CD14-positive monocyte (primary cell): Measurements from ENCODE around the gene DNTT. TPM values are rescaled to one million over a fixed set of nuclear protein-coding genes. Genes with fewer than 3 reads are reported as not detected.

Experiments
- DNase-seq, 3 donors: peaks; one replicate each; pipeline ENCODE4 v3.0.0-alpha.2; 2011 to 2022
- H2AFZ ChIP-seq: 2 replicates; pipeline ENCODE4 v1.6.0; 2012; ENCODE audit warnings: mild to moderate bottlenecking, low read depth, low read length, inconsistent platforms; ENCODE audit not compliant: insufficient read depth, poor library complexity, severe bottlenecking
- H3K27ac ChIP-seq, 2 donors: 1 replicate in 1 of 2; 2 replicates in 1 of 2; pipeline ENCODE4 v1.5.1; 2012 to 2013; ENCODE audit warnings: low read length in 2 of 2, control low read depth in 1 of 2, inconsistent platforms in 1 of 2, low read depth in 1 of 2, mild to moderate bottlenecking in 1 of 2
- H3K27me3 ChIP-seq, 2 donors: one replicate each; pipeline versions ENCODE4 v1.6.0 to v1.6.1; 2011 to 2013; ENCODE audit warnings: low read length in 2 of 2; ENCODE audit not compliant: control insufficient read depth in 2 of 2, insufficient read depth in 2 of 2
- H3K36me3 ChIP-seq, 2 donors: replicated peaks in 1 of 2; 1 replicate in 1 of 2; 2 replicates in 1 of 2; pipeline versions ENCODE4 v1.5.1 to v1.6.1; 2012 to 2013; ENCODE audit warnings: low read length in 2 of 2, control low read depth in 1 of 2, inconsistent platforms in 1 of 2, mild to moderate bottlenecking in 1 of 2; ENCODE audit not compliant: insufficient read depth in 2 of 2, control insufficient read depth in 1 of 2
- H3K4me1 ChIP-seq, 2 donors: 1 replicate in 1 of 2; 2 replicates in 1 of 2; pipeline versions ENCODE4 v1.5.1 to v1.6.1; 2012 to 2013; ENCODE audit warnings: low read length in 2 of 2, control low read depth in 1 of 2, inconsistent platforms in 1 of 2, mild to moderate bottlenecking in 1 of 2, moderate library complexity in 1 of 2; ENCODE audit not compliant: insufficient read depth in 2 of 2, control insufficient read depth in 1 of 2
- H3K4me2 ChIP-seq: replicated peaks from 2 replicates; pipeline ENCODE3; 2012; ENCODE audit warnings: low read length, moderate library complexity, mild to moderate bottlenecking; ENCODE audit not compliant: poor library complexity, severe bottlenecking; ENCODE audit errors: extremely low read depth
- H3K4me3 ChIP-seq, 3 experiments: fragments of 200-600 bp in 1 of 3; sonication (generic) in 1 of 3; replicated peaks in 1 of 3; 1 replicate in 2 of 3; 2 replicates in 1 of 3; pipeline ENCODE4 v1.5.1; 2011 to 2013; ENCODE audit warnings: low read length in 3 of 3, mild to moderate bottlenecking in 3 of 3, control low read depth in 2 of 3, low read depth in 2 of 3, inconsistent platforms in 1 of 3, moderate library complexity in 1 of 3
- H3K79me2 ChIP-seq: 2 replicates; pipeline ENCODE4 v1.6.0; 2012; ENCODE audit warnings: mild to moderate bottlenecking, control low read depth, inconsistent platforms, low read length, moderate library complexity; ENCODE audit not compliant: insufficient read depth
- H3K9ac ChIP-seq: 2 replicates; pipeline ENCODE4 v1.6.0; 2017; ENCODE audit warnings: low read length, mild to moderate bottlenecking; ENCODE audit not compliant: insufficient read depth, poor library complexity, severe bottlenecking
- H3K9me3 ChIP-seq, 2 donors: replicated peaks in 1 of 2; 1 replicate in 1 of 2; 2 replicates in 1 of 2; pipeline versions ENCODE4 v1.5.1 to v1.6.1; 2012 to 2013; ENCODE audit warnings: low read length in 2 of 2, control low read depth in 1 of 2; ENCODE audit not compliant: control insufficient read depth in 1 of 2, insufficient read depth in 1 of 2
- H4K20me1 ChIP-seq: 2 replicates; pipeline ENCODE4 v1.6.0; 2012; ENCODE audit warnings: mild to moderate bottlenecking, low read length, control low read depth, moderate library complexity; ENCODE audit not compliant: insufficient read depth
- H3K27ac Mint-ChIP-seq, 7 donors: one replicate each; pipeline ENCODE4 v1.8.0; 2020; ENCODE audit warnings: mild to moderate bottlenecking in 7 of 7, mixed read lengths in 7 of 7, moderate library complexity in 6 of 7, inconsistent platforms in 2 of 7
- H3K27me3 Mint-ChIP-seq, 3 donors: one replicate each; pipeline ENCODE4 v1.8.0; 2021 to 2022; ENCODE audit warnings: low read depth in 3 of 3, mild to moderate bottlenecking in 3 of 3, mixed read lengths in 3 of 3, moderate library complexity in 3 of 3, inconsistent platforms in 1 of 3
- H3K36me3 Mint-ChIP-seq, 2 donors: one replicate each; pipeline ENCODE4 v1.8.0; 2020; ENCODE audit warnings: mixed read lengths in 2 of 2, inconsistent platforms in 1 of 2, mild to moderate bottlenecking in 1 of 2
- H3K4me1 Mint-ChIP-seq: one replicate; pipeline ENCODE4 v1.8.0; 2020; ENCODE audit warnings: mild to moderate bottlenecking, mixed read lengths
- H3K4me3 Mint-ChIP-seq, 2 donors: one replicate each; pipeline ENCODE4 v1.8.0; 2020; ENCODE audit warnings: mild to moderate bottlenecking in 2 of 2, mixed read lengths in 2 of 2, moderate library complexity in 1 of 2
- H3K9me3 Mint-ChIP-seq, 7 donors: one replicate each; pipeline ENCODE4 v1.8.0; 2020 to 2022; ENCODE audit warnings: mixed read lengths in 7 of 7, mild to moderate bottlenecking in 6 of 7, moderate library complexity in 6 of 7, inconsistent platforms in 2 of 7
- CTCF ChIP-seq: fragments of 200-600 bp; IDR thresholded peaks from one replicate; pipeline ENCODE4 v1.8.0; 2022; ENCODE audit warnings: antibody characterized with exemption, mild to moderate bottlenecking
- WGBS: methylation state at CpG from one replicate; pipeline ENCODE4 v1.1.5; 2013; ENCODE audit warnings: missing lambda C conversion rate; ENCODE audit not compliant: insufficient coverage; 5-methylcytosine and 5-hydroxymethylcytosine counted together
- intact Hi-C, 2 donors: fragments of 100-400 bp; cut with micrococcal nuclease; formaldehyde crosslinking; loops; one replicate each; pipeline versions ENCODE4 v1.15.0 to v1.15.1; 2023
- polyA plus RNA-seq, 3 donors: library from polyadenylated mRNA; depleted of rRNA in 1 of 3; unstranded in 2 of 3; stranded (reverse) in 1 of 3; fragments of 300-500 nt in 2 of 3; fragments of >200 nt in 1 of 3; fragmentation: Illumina TruSeq in 2 of 3; gene quantifications; 1 replicate in 2 of 3; 2 replicates in 1 of 3; pipeline ENCODE4 v1.2.3, GENCODE V29; 2012 to 2021

Gene DNTT
- polyA plus RNA-seq, 3 donors, result not detected

- Mint-ChIP-seq H3K4me3 (no peak overlapping the region), H3K27me3 (peaks cover 9 to 14% (median 14%) of the 10 kb centered on the region in 3 donors), H3K9me3 (peaks cover 0 to 7% (median 0%) of the 10 kb centered on the region in 7 donors), H3K36me3 (no peaks in the 10 kb centered on the region), H3K27ac (no peak overlapping the region), H3K4me1 (peaks cover 38% of the 10 kb centered on the region)
- no peak for TF ChIP-seq CTCF
- Histone ChIP-seq H3K27ac (no peak overlapping the region), H3K9me3 (no peaks in the 10 kb centered on the region), H4K20me1 (no peaks in the 10 kb centered on the region), H3K4me1 (peaks cover 34 to 35% of the 10 kb centered on the region in 2 donors), H3K79me2 (no peaks in the 10 kb centered on the region), H3K4me3 (no peak overlapping the region), H3K4me2 (no peak overlapping the region), H2AFZ (no peak overlapping the region), H3K27me3 (peaks cover 0 to 5% of the 10 kb centered on the region in 2 donors), H3K36me3 (no peaks in the 10 kb centered on the region), H3K9ac (no peak overlapping the region)
- DNase-seq, result no peak
- WGBS, result 97% methylated on average over 14 of the region's 15 CpGs
- intact Hi-C loops, result loop anchor here in 1 of 2 donors (5.0 to 10.0 kb wide), 2 partner anchors 134 to 206 kb away; partner anchors contain the start of genes TLL2 and TM9SF3
Observed at GRCh38 chr10:96378741-96379140, 74.5 kb downstream of the DNTT start.

GRCh38 chr10:96379758-96380157 is 75.5 kb downstream of the DNTT start:
- Mint-ChIP-seq H3K27ac (peak overlapping the region in 6 of 7 donors; percentile 35 to 94 (median 86)), H3K4me1 (peaks cover 33% of the 10 kb centered on the region), H3K4me3 (peak overlapping the region in 1 of 2 donors; percentile 15), H3K9me3 (peaks cover 0 to 8% (median 0%) of the 10 kb centered on the region in 7 donors), H3K36me3 (no peaks in the 10 kb centered on the region), H3K27me3 (peaks cover 6 to 9% (median 6%) of the 10 kb centered on the region in 3 donors)
- Histone ChIP-seq H2AFZ (no peak overlapping the region), H3K79me2 (no peaks in the 10 kb centered on the region), H3K9ac (no peak overlapping the region), H3K27ac (peak overlapping the region in 1 of 2 donors; percentile 6), H3K36me3 (no peaks in the 10 kb centered on the region), H3K9me3 (no peaks in the 10 kb centered on the region), H4K20me1 (no peaks in the 10 kb centered on the region), H3K4me3 (no peak overlapping the region), H3K4me2 (no peak overlapping the region), H3K4me1 (peaks cover 31 to 32% of the 10 kb centered on the region in 2 donors), H3K27me3 (no peaks in the 10 kb centered on the region)
- intact Hi-C loops, result loop anchor here in 1 of 2 donors (5.0 to 10.0 kb wide), 2 partner anchors 133 to 205 kb away; partner anchors contain the start of genes TLL2 and TM9SF3
- WGBS, result 67% methylated on average over 5 of the region's 8 CpGs
- no peak for TF ChIP-seq CTCF
- peak in 1 of 3 donors; percentile 9 for DNase-seq
